ENCODE measurements around the gene ZNF134. TPM values are rescaled to one million over a fixed set of nuclear protein-coding genes. Genes with fewer than 3 reads are reported as not detected.

Gene ZNF134
- total and polyA plus RNA-seq, 2 donors (not counting 3 experiments of a cell fraction or from before 2014, with no cell fraction given) = 6.4 to 12.3 TPM

GRCh38 chr19:57672466-57672865 lies 58.4 kb downstream of the ZNF134 start:
- dilution Hi-C loops (cut with MboI; ENCODE audit: extremely low pct_ligation_motif_present, low sequenced_read_pairs) = no loop called here
- no peaks in the 10 kb centered on the region for H3K79me2 ChIP-seq (ENCODE audit: control insufficient read depth, insufficient read depth, low read length)
- no peaks in the 10 kb centered on the region for H3K4me1 ChIP-seq (ENCODE audit: control insufficient read depth, extremely low read depth, insufficient read depth, low read length)
- H3K9me3 ChIP-seq (replicated peaks; ENCODE audit: control insufficient read depth, insufficient read depth, low read length) = no peaks in the 10 kb centered on the region
- ChIA-PET CTCF (no interaction called here), POLR2A (no interaction called here)
- no peaks in the 10 kb centered on the region for H3K27me3 ChIP-seq (ENCODE audit: control insufficient read depth in 2 of 2, insufficient read depth in 2 of 2, low read length in 2 of 2)
- H2AFZ ChIP-seq (ENCODE audit: low read depth, low read length) = no peak overlapping the region
- no peaks in the 10 kb centered on the region for H3K36me3 ChIP-seq (ENCODE audit: control insufficient read depth in 2 of 2, extremely low read depth in 1 of 2, insufficient read depth in 2 of 2, low read length in 2 of 2)
- H3K9ac ChIP-seq (replicated peaks; ENCODE audit: extremely low read depth, insufficient read depth, low read length) = no peak overlapping the region
- TF ChIP-seq MYC (IDR thresholded peaks at IDR 0.05; ENCODE audit: low read depth, low read length) (no peak), POLR2AphosphoS5 (IDR thresholded peaks at IDR 0.05; ENCODE audit: insufficient read depth, low read depth, low read length) (no peak), FOS (IDR thresholded peaks at IDR 0.05; ENCODE audit: borderline replicate concordance, insufficient read depth, low read length) (no peak), GATA2 (IDR thresholded peaks at IDR 0.05; ENCODE audit: insufficient read depth, insufficient read length, low read depth, low read length) (no peak), EZH2 (IDR thresholded peaks at IDR 0.05; ENCODE audit: borderline replicate concordance, low read depth, low read length, severe bottlenecking) (no peak), JUN (IDR thresholded peaks at IDR 0.05; ENCODE audit: borderline replicate concordance, insufficient read depth, insufficient read length, low read depth) (no peak), CTCF (IDR thresholded peaks at IDR 0.05; ENCODE audit: extremely low read depth in 1 of 2, insufficient read depth in 1 of 2, low read depth in 1 of 2, low read length in 2 of 2) (no peak), POLR2A (IDR thresholded peaks at IDR 0.05; ENCODE audit: low read depth, low read length) (no peak), MAX (IDR thresholded peaks at IDR 0.05; ENCODE audit: insufficient read depth, insufficient read length) (no peak)
- no peak overlapping the region for H3K27ac ChIP-seq (ENCODE audit: insufficient read depth, low read depth, low read length)
- no peaks in the 10 kb centered on the region for H3K9me1 ChIP-seq (replicated peaks; ENCODE audit: control insufficient read depth, extremely low read depth, insufficient read depth, low read length)
- no TSS peak for BruUV-seq (replicated peaks)
- H3K4me2 ChIP-seq (ENCODE audit: insufficient read depth, low read length) = no peak overlapping the region
- no peaks in the 10 kb centered on the region for H4K20me1 ChIP-seq (replicated peaks; ENCODE audit: control insufficient read depth, extremely low read depth, insufficient read depth, low read length)
- FAIRE-seq (no peak), DNase-seq (ENCODE audit: low read depth, low spot score) (no peak)
- intact Hi-C loops (cut with micrococcal nuclease) = no loop called here
- H3K4me3 ChIP-seq (replicated peaks in 1 of 3; ENCODE audit: insufficient read depth in 1 of 3, low read depth in 1 of 3, low read length in 3 of 3) = no peak overlapping the region

Other genes starting within 250 kb of the ZNF134 start
- 7.8 and 8.8 TPM in 2 replicates for gene ZNF548, start 224.4 kb upstream of the ZNF134 start, total RNA-seq
- 7.5 and 7.7 TPM in 2 replicates for gene ZNF548, start 224.4 kb upstream of the ZNF134 start, polyA plus RNA-seq
- 4.7 and 6.4 TPM in 2 replicates for gene ZNF17, start 203.1 kb upstream of the ZNF134 start, total RNA-seq
- gene ZNF17, start 203.1 kb upstream of the ZNF134 start, polyA plus RNA-seq = 2.4 and 3.0 TPM in 2 replicates
- gene ZNF749, start 178.9 kb upstream of the ZNF134 start, total RNA-seq = 8.9 and 11.5 TPM in 2 replicates
- 8.5 and 8.8 TPM in 2 replicates for gene ZNF749, start 178.9 kb upstream of the ZNF134 start, polyA plus RNA-seq
- 0.23 and 0.38 TPM in 2 replicates for gene VN1R1, start 157.1 kb upstream of the ZNF134 start, total RNA-seq
- gene VN1R1, start 157.1 kb upstream of the ZNF134 start, polyA plus RNA-seq = 0.08 and 0.14 TPM in 2 replicates
- gene ZNF772, start 136.7 kb upstream of the ZNF134 start, total RNA-seq = 6.4 and 7.0 TPM in 2 replicates
- gene ZNF772, start 136.7 kb upstream of the ZNF134 start, polyA plus RNA-seq = 1.5 and 3.1 TPM in 2 replicates
- gene ZNF419, start 126.5 kb upstream of the ZNF134 start, total RNA-seq = 6.3 and 7.2 TPM in 2 replicates
- gene ZNF419, start 126.5 kb upstream of the ZNF134 start, polyA plus RNA-seq = 5.1 and 6.4 TPM in 2 replicates
- gene ZNF773, start 114.3 kb upstream of the ZNF134 start, total RNA-seq = 4.3 and 5.5 TPM in 2 replicates
- gene ZNF773, start 114.3 kb upstream of the ZNF134 start, polyA plus RNA-seq = 4.0 and 5.1 TPM in 2 replicates
- gene ZNF549, start 86.9 kb upstream of the ZNF134 start, total RNA-seq = 3.1 and 3.5 TPM in 2 replicates
- gene ZNF549, start 86.9 kb upstream of the ZNF134 start, polyA plus RNA-seq = 1.1 and 1.4 TPM in 2 replicates
- 4.8 and 8.4 TPM in 2 replicates for gene ZNF550, start 54.4 kb upstream of the ZNF134 start, total RNA-seq
- gene ZNF550, start 54.4 kb upstream of the ZNF134 start, polyA plus RNA-seq = 2.0 and 2.5 TPM in 2 replicates
- gene ZNF416, start 35.3 kb upstream of the ZNF134 start, total RNA-seq = 3.8 and 4.2 TPM in 2 replicates
- gene ZNF416, start 35.3 kb upstream of the ZNF134 start, polyA plus RNA-seq = 1.4 and 1.5 TPM in 2 replicates
- gene ZIK1, start 30.1 kb upstream of the ZNF134 start, total RNA-seq = 1.3 and 2.4 TPM in 2 replicates
- gene ZIK1, start 30.1 kb upstream of the ZNF134 start, polyA plus RNA-seq = 0.79 and 0.99 TPM in 2 replicates
- 4.0 TPM in 2 replicates for gene ZNF530, start 14.4 kb upstream of the ZNF134 start, total RNA-seq
- 1.5 and 1.7 TPM in 2 replicates for gene ZNF530, start 14.4 kb upstream of the ZNF134 start, polyA plus RNA-seq
- gene ZNF211, start 18.9 kb downstream of the ZNF134 start, total RNA-seq = 8.6 and 9.4 TPM in 2 replicates
- gene ZNF211, start 18.9 kb downstream of the ZNF134 start, polyA plus RNA-seq = 4.7 and 6.3 TPM in 2 replicates
- gene ZSCAN4, start 54.7 kb downstream of the ZNF134 start, total RNA-seq = not detected in 2 replicates
- not detected in 2 replicates for gene ZSCAN4, start 54.7 kb downstream of the ZNF134 start, polyA plus RNA-seq
- gene ZNF551, start 67.7 kb downstream of the ZNF134 start, total RNA-seq = 5.6 and 6.1 TPM in 2 replicates
- 2.6 and 2.7 TPM in 2 replicates for gene ZNF551, start 67.7 kb downstream of the ZNF134 start, polyA plus RNA-seq
- gene ZNF154, start 95.0 kb downstream of the ZNF134 start, total RNA-seq = 0.81 and 2.0 TPM in 2 replicates
- 1.1 and 1.3 TPM in 2 replicates for gene ZNF154, start 95.0 kb downstream of the ZNF134 start, polyA plus RNA-seq
- gene ZNF671, start 113.4 kb downstream of the ZNF134 start, total RNA-seq = 2.3 and 2.7 TPM in 2 replicates
- gene ZNF671, start 113.4 kb downstream of the ZNF134 start, polyA plus RNA-seq = 2.6 and 4.1 TPM in 2 replicates
- gene ZNF776, start 132.6 kb downstream of the ZNF134 start, total RNA-seq = 12.1 and 13.1 TPM in 2 replicates
- gene ZNF776, start 132.6 kb downstream of the ZNF134 start, polyA plus RNA-seq = 5.0 and 5.7 TPM in 2 replicates
- gene ZNF586, start 155.4 kb downstream of the ZNF134 start, total RNA-seq = 12.6 and 14.7 TPM in 2 replicates
- gene ZNF586, start 155.4 kb downstream of the ZNF134 start, polyA plus RNA-seq = 4.8 and 6.0 TPM in 2 replicates
- 6.1 and 6.5 TPM in 2 replicates for gene ZNF552, start 200.7 kb downstream of the ZNF134 start, total RNA-seq
- gene ZNF552, start 200.7 kb downstream of the ZNF134 start, polyA plus RNA-seq = 3.0 and 3.3 TPM in 2 replicates
- gene ZNF587B, start 216.1 kb downstream of the ZNF134 start, total RNA-seq = 15.6 and 16.3 TPM in 2 replicates
- 2.8 and 3.2 TPM in 2 replicates for gene ZNF587B, start 216.1 kb downstream of the ZNF134 start, polyA plus RNA-seq
- 43.1 and 44.0 TPM in 2 replicates for gene ZNF587, start 235.6 kb downstream of the ZNF134 start, total RNA-seq
- 11.2 and 13.1 TPM in 2 replicates for gene ZNF587, start 235.6 kb downstream of the ZNF134 start, polyA plus RNA-seq